Measurements from ENCODE around the gene RNF138. TPM values are rescaled to one million over a fixed set of nuclear protein-coding genes. Genes with fewer than 3 reads are reported as not detected.

The RNF138 gene
- total and polyA plus RNA-seq, 2 experiments from 2014 or later = 58.0 to 89.6 TPM

GRCh38 chr18:32157580-32157979 lies 65.9 kb downstream of the RNF138 start (continued):
- no peak for TF ChIP-seq ZNF331 (CRISPR knock-in tag; IDR thresholded peaks at IDR 0.05; ENCODE audit: low read depth)
- TF ChIP-seq CREB1 (CRISPR knock-in tag; IDR thresholded peaks at IDR 0.05; ENCODE audit: low read depth) = no peak
- TF ChIP-seq ETS1 (IDR thresholded peaks at IDR 0.05) = no peak
- no peak for TF ChIP-seq JUNB (IDR thresholded peaks at IDR 0.05; ENCODE audit: unreplicated experiment)

DNA sequence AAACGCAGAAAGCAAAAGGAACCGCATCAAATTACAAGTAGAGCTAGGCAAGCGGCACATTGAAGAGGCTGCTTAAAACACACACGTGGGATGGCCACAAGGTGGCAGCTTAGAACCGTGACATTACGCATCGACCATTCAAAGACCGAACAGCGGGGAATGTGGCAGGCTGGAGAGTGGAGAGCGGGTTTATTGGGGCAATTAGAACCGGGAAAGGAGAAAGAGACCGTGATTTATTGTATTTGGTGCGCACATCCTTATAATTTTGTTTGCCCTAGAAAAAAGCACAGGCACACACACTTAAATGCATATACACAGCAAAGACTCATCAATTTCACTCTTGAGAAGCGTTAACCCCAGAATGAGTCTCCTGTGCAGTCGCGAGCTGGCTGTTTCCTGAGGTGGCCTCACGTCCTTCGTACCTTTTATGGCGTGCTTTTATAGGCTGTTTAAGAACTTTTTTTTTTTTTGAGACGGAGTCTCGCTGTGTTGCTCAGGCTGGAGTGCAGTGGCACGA lies 66.5 kb downstream of the RNF138 start:
- no peaks in the 10 kb centered on the region for H3K27me3 ChIP-seq (ENCODE audit: insufficient read depth)
- H3K4me2 ChIP-seq = peak overlapping the region; percentile 56
- peaks cover 3% of the 10 kb centered on the region; the same call in 1 of the 3 replicates for H3K9me3 Mint-ChIP-seq
- ATAC-seq (peak; percentile 98), DNase-seq (ENCODE audit: low spot score) (peak; percentile 98)
- no peaks in the 10 kb centered on the region for H3K79me2 ChIP-seq (replicated peaks; ENCODE audit: insufficient read depth)
- H3K4me1 Mint-ChIP-seq = peaks cover 5% of the 10 kb centered on the region
- H3K27ac ChIP-seq (ENCODE audit: low read depth) = no peak overlapping the region
- H3K27ac Mint-ChIP-seq = no peak overlapping the region
- no peaks in the 10 kb centered on the region for H3F3A ChIP-seq (replicated peaks; ENCODE audit: low read depth)
- no peaks in the 10 kb centered on the region for H3K4me1 ChIP-seq (ENCODE audit: insufficient read depth)
- peak overlapping the region; percentile 74 for H2AFZ ChIP-seq
- H3K27me3 Mint-ChIP-seq (ENCODE audit: insufficient read depth, low read depth, poor library complexity) = peaks cover 6% of the 10 kb centered on the region
- no peaks in the 10 kb centered on the region for H3K36me3 ChIP-seq (ENCODE audit: insufficient read depth)
- H3K36me3 Mint-ChIP-seq (ENCODE audit: low read depth) = no peaks in the 10 kb centered on the region
- H3K4me3 ChIP-seq = peak overlapping the region; percentile 26
- H3K9me2 ChIP-seq (ENCODE audit: insufficient read depth) = no peaks in the 10 kb centered on the region
- H4K20me1 ChIP-seq (replicated peaks; ENCODE audit: insufficient read depth) = no peaks in the 10 kb centered on the region
- peak overlapping the region; percentile 38; the same call in 2 of the 3 replicates for H3K4me3 Mint-ChIP-seq
- TF ChIP-seq CREB1 (CRISPR knock-in tag; IDR thresholded peaks at IDR 0.05; ENCODE audit: low read depth) = peak; percentile 68; the same call in 1 of the 2 replicates
- TF ChIP-seq STAT1 (IDR thresholded peaks at IDR 0.05; ENCODE audit: unreplicated experiment) = no peak
- no peak for TF ChIP-seq ZNF331 (CRISPR knock-in tag; IDR thresholded peaks at IDR 0.05; ENCODE audit: low read depth)
- no peak for TF ChIP-seq JUNB (IDR thresholded peaks at IDR 0.05; ENCODE audit: unreplicated experiment)
- no peak for TF ChIP-seq REST (IDR thresholded peaks at IDR 0.05; ENCODE audit: unreplicated experiment)
- no peak for TF ChIP-seq EZH2phosphoT487 (IDR thresholded peaks at IDR 0.05; ENCODE audit: unreplicated experiment)
- TF ChIP-seq, protein P1, sequence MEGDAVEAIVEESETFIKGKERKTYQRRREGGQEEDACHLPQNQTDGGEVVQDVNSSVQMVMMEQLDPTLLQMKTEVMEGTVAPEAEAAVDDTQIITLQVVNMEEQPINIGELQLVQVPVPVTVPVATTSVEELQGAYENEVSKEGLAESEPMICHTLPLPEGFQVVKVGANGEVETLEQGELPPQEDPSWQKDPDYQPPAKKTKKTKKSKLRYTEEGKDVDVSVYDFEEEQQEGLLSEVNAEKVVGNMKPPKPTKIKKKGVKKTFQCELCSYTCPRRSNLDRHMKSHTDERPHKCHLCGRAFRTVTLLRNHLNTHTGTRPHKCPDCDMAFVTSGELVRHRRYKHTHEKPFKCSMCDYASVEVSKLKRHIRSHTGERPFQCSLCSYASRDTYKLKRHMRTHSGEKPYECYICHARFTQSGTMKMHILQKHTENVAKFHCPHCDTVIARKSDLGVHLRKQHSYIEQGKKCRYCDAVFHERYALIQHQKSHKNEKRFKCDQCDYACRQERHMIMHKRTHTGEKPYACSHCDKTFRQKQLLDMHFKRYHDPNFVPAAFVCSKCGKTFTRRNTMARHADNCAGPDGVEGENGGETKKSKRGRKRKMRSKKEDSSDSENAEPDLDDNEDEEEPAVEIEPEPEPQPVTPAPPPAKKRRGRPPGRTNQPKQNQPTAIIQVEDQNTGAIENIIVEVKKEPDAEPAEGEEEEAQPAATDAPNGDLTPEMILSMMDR (conservative IDR thresholded peaks at IDR 0.05; ENCODE audit: low read depth in 2 of 2) = peak; percentile 91 to 98
- no peak for TF ChIP-seq EZH2 (IDR thresholded peaks at IDR 0.05; ENCODE audit: low read depth, unreplicated experiment)
- no peak for TF ChIP-seq ETS1 (IDR thresholded peaks at IDR 0.05)
- TF ChIP-seq ZNF114 (CRISPR knock-in tag; IDR thresholded peaks at IDR 0.05) = no peak
- TF ChIP-seq NANOG (IDR thresholded peaks at IDR 0.05; ENCODE audit: borderline replicate concordance) = 0 out of 2 replicates have a peak, but pooled peaks have one; percentile 25

Measured in GM23338 (cell line).